ENCODE measurements around the gene CYYR1.

GRCh38 chr21:26489781-26490180, 83.3 kb downstream of the CYYR1 start:
- TF ChIP-seq FOXA1 (IDR thresholded peaks at IDR 0.05) (no peak), CTCF (IDR thresholded peaks at IDR 0.05; ENCODE audit: low read depth, low read length, missing input control) (no peak), JUND (IDR thresholded peaks at IDR 0.05) (no peak), REST (IDR thresholded peaks at IDR 0.05) (no peak)

All from liver (tissue), 3 donors.